CD4-positive, alpha-beta T cell treated with Interleukin-17A for 4 hours (primary cell): ENCODE results near the gene MASP2.

ENCODE experiments used
- DNase-seq: peaks from one replicate; pipeline ENCODE4 v3.0.0-alpha.2; 2020; ENCODE audit warnings: mixed read lengths

MASP2 gene

GRCh38 chr1:10987840-10988417, 59.1 kb downstream of the MASP2 start:
- no peak for DNase-seq

- no peak for DNase-seq
Observed at GRCh38 chr1:10986525-10986890, 60.5 kb downstream of the MASP2 start.

- no peak for DNase-seq
Observed at GRCh38 chr1:10980841-10981727, 66.0 kb downstream of the MASP2 start.

GRCh38 chr1:10980094-10980577, 66.9 kb downstream of the MASP2 start:
- no peak for DNase-seq

- DNase-seq, result no peak
Observed at GRCh38 chr1:10979483-10979920, 67.5 kb downstream of the MASP2 start.

- no peak for DNase-seq
Observed at GRCh38 chr1:10978719-10979118, 68.3 kb downstream of the MASP2 start.
